ENCODE measurements around the gene FAT1.

DNA sequence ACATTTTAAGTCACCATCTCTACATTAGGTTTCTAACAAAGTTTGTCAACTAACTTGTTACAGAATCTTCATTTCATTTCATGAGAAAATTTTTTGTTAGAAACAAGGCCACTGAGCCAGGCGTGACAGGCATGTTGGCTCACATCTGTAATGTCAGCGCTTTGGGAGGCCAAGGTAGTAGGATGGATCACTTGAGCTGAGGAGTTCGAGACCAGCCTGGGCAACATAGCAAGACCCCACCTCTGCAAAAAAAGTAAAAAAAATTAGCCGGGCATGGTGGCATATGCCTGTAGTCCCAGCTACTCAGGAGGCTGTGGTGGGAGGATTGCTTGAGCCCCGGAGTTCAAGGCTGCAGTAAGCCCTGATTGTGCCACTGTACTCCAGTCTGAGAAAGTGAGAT is 32.3 kb downstream of the FAT1 start:
- TF ChIP-seq POLR2A (IDR thresholded peaks at IDR 0.05; ENCODE audit: low read length) (no peak), GATA1 (IDR thresholded peaks at IDR 0.05; ENCODE audit: low read depth, low read length) (no peak)

Measured in erythroblast (primary cell).